ENCODE data around the gene ACTN1. TPM values are rescaled to one million over a fixed set of nuclear protein-coding genes. Genes with fewer than 3 reads are reported as not detected.

The ACTN1 gene
- total RNA-seq, 1 donor from 2014 or later = 209 TPM

DNA sequence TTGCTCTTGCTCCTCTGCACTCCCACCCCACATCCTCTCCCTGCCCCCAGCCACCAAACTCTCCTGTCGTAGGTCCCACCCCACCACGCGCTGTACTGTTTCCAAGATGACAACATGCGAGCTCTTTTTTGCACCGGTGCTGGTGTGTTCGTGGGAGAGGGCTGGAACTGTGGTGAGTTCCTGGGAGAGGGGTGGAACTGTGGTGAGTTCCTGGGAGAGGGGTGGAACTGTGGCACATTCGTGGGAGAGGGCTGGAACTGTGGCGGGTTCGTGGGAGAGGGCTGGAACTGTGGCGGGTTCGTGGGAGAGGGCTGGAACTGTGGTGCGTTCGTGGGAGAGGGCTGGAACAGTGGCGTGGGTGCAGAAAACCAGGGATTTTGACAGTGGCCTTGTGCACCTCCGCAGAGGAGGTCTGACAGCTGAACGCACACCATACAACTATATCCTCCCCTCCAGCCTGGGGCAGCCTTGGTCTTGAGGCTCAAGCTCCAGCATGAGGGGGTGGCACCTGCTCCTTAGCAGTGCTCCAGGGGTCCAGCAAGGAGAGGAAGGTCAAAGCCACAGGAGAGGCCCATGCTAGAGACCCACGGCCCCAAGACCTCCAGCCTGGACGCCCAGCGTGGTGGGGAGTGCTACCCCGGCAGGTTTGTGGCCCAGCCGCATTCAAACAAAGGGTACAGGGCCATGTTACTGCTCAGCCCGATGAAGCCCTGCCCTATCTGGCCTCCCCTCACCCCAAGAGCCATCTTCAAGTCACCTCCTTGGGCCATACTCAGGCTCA lies 50.1 kb downstream of the ACTN1 start:
- DNase-seq (ENCODE audit: extremely low spot score in 2 of 2) = no peak
- Histone ChIP-seq H3K27ac (peak overlapping the region; percentile 56), H3K9me3 (no peaks in the 10 kb centered on the region), H3K4me1 (peaks cover 45% of the 10 kb centered on the region), H3K4me3 (no peak overlapping the region), H3K36me3 (no peaks in the 10 kb centered on the region), H3K27me3 (no peaks in the 10 kb centered on the region)
- TF ChIP-seq POLR2AphosphoS5 (IDR thresholded peaks at IDR 0.05; ENCODE audit: insufficient read depth in 1 of 2, low read depth in 1 of 2) (no peak), POLR2A (IDR thresholded peaks at IDR 0.05) (no peak)
- TF ChIP-seq, protein P1, sequence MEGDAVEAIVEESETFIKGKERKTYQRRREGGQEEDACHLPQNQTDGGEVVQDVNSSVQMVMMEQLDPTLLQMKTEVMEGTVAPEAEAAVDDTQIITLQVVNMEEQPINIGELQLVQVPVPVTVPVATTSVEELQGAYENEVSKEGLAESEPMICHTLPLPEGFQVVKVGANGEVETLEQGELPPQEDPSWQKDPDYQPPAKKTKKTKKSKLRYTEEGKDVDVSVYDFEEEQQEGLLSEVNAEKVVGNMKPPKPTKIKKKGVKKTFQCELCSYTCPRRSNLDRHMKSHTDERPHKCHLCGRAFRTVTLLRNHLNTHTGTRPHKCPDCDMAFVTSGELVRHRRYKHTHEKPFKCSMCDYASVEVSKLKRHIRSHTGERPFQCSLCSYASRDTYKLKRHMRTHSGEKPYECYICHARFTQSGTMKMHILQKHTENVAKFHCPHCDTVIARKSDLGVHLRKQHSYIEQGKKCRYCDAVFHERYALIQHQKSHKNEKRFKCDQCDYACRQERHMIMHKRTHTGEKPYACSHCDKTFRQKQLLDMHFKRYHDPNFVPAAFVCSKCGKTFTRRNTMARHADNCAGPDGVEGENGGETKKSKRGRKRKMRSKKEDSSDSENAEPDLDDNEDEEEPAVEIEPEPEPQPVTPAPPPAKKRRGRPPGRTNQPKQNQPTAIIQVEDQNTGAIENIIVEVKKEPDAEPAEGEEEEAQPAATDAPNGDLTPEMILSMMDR (IDR thresholded peaks at IDR 0.05) = no peak
- intact Hi-C loops (cut with DNase I) = no loop called here

DNA sequence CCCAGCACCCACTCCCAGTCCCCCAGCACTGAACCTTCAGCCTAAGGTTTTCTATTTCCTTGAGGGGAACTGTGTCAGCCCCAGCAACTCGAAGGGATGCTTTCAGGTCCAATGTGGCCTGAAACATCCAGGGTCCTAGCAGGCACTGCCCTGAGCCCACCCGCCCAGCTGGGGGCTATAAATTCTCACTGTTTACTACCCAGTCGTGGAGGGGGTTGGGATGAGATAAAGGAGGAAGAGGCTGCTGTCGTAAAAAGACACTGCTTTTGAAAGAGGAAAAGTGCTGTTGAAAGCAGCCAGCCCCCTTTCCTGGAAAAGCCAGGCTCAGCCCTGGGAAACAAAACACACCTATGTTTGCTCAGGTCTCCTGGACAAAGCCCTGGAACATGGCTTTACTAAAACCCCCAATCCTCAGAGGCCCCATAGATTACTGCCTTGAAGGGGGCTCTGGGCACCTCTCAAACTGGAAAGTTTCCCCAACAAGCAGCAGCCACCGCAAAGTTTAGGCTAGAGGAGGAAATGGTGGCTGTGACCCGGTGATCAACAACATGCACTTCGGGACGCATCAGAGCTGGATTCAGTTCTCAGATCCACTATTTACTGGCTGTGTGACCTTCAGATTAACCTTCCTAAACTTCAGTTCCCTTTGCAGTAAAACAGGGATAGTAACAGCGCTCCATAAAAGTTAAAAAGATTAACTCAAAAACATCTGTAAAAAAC lies 51.0 kb downstream of the ACTN1 start:
- intact Hi-C loops (cut with DNase I) = no loop called here
- Histone ChIP-seq H3K36me3 (no peaks in the 10 kb centered on the region), H3K27me3 (no peaks in the 10 kb centered on the region), H3K9me3 (no peaks in the 10 kb centered on the region), H3K4me1 (peaks cover 36% of the 10 kb centered on the region), H3K4me3 (no peak overlapping the region), H3K27ac (peak overlapping the region; percentile 56)
- TF ChIP-seq, protein P1 (IDR thresholded peaks at IDR 0.05) = no peak
- TF ChIP-seq POLR2AphosphoS5 (IDR thresholded peaks at IDR 0.05; ENCODE audit: insufficient read depth in 1 of 2, low read depth in 1 of 2) (no peak), POLR2A (IDR thresholded peaks at IDR 0.05) (no peak)
- no peak for DNase-seq (ENCODE audit: extremely low spot score in 2 of 2)

DNA sequence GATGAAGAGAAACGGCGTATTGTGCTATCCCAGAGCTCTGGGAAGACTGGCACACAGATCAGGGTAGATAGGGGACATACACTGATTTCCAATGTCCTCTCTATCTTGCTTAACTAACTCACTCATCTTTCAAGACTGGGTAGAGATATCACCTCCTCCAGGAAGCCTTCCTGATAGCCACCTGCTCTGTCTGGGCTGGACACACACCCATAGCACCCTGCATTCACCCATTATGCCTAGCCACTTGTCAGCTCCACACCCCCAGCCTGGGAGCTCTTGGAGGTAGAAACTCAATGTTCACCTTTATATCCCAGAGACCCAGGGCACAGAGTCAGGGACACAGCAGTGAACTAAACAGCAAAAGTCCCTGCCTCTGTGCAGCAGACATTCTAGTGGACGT lies 52.0 kb downstream of the ACTN1 start:
- TF ChIP-seq, protein P1 (IDR thresholded peaks at IDR 0.05) = no peak
- TF ChIP-seq POLR2AphosphoS5 (IDR thresholded peaks at IDR 0.05; ENCODE audit: insufficient read depth in 1 of 2, low read depth in 1 of 2) (no peak), POLR2A (IDR thresholded peaks at IDR 0.05) (no peak)
- no peak overlapping the region for H3K4me3 ChIP-seq
- no peaks in the 10 kb centered on the region for H3K9me3 ChIP-seq
- no peak overlapping the region for H3K27ac ChIP-seq
- no peak for DNase-seq (ENCODE audit: extremely low spot score in 2 of 2)
- intact Hi-C loops (cut with DNase I) = no loop called here
- H3K36me3 ChIP-seq = no peaks in the 10 kb centered on the region
- H3K4me1 ChIP-seq = peaks cover 39% of the 10 kb centered on the region
- H3K27me3 ChIP-seq = no peaks in the 10 kb centered on the region

DNA sequence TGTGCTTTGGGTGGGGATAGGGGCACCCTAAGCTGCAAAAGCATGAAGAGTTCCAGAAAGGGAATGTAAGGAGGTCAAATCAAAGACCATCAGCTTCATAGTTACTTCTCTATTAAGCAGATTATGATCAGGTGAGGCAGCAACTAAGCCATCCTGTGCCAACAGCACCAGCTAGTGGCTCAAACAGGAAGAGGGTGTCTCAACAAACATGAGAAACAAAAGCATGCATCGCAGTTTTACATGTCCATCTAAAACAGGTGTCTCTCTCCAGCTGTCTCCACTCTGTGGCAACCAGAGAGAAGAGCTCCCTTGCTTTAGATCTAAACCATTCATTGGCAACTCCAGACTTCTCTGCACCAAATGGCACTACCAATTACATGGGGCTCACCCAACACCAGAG lies 52.9 kb downstream of the ACTN1 start:
- intact Hi-C loops (cut with DNase I) = no loop called here
- Histone ChIP-seq H3K4me1 (peaks cover 37% of the 10 kb centered on the region), H3K9me3 (no peaks in the 10 kb centered on the region), H3K4me3 (no peak overlapping the region), H3K36me3 (no peaks in the 10 kb centered on the region), H3K27ac (no peak overlapping the region), H3K27me3 (no peaks in the 10 kb centered on the region)
- TF ChIP-seq, protein P1 (IDR thresholded peaks at IDR 0.05) = no peak
- TF ChIP-seq POLR2AphosphoS5 (IDR thresholded peaks at IDR 0.05; ENCODE audit: insufficient read depth in 1 of 2, low read depth in 1 of 2) (no peak), POLR2A (IDR thresholded peaks at IDR 0.05) (no peak)
- no peak for DNase-seq (ENCODE audit: extremely low spot score in 2 of 2)

DNA sequence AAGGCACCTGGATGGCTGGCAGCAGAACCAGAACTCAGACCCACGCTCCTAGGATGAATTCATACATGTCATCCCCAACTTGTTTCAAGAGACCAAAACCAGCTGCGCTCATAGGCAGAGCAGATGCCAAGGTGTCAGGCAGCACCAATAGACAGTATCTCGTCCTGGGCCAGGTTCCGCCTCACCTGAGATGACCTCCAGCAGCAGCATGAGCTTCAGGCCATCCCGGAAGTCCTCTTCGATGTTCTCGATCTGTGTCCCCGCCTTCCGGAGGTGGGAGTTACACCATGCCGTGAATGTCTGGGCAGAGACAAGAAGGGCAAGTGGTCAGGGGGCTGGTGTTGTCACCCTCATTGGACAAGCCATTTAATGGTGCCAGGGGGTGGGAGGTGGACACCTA lies 53.7 kb downstream of the ACTN1 start:
- H3K36me3 ChIP-seq = peaks cover 0 to 8% of the 10 kb centered on the region in 2 donors
- H3K9me3 ChIP-seq = no peaks in the 10 kb centered on the region
- peaks cover 37% of the 10 kb centered on the region for H3K4me1 ChIP-seq
- no peak overlapping the region for H3K27ac ChIP-seq
- DNase-seq (ENCODE audit: extremely low spot score in 2 of 2) = no peak
- no peaks in the 10 kb centered on the region for H3K27me3 ChIP-seq
- H3K4me3 ChIP-seq = no peak overlapping the region
- TF ChIP-seq POLR2A (IDR thresholded peaks at IDR 0.05) (no peak), POLR2AphosphoS5 (IDR thresholded peaks at IDR 0.05; ENCODE audit: insufficient read depth in 1 of 2, low read depth in 1 of 2) (no peak)
- TF ChIP-seq, protein P1 (IDR thresholded peaks at IDR 0.05) = no peak
- intact Hi-C loops (cut with DNase I) = no loop called here
